A673 (cell line): Measurements from ENCODE around the gene FAM43B.

Experiments used
- CTCF ChIP-seq: fragments of 300-800, 200-600 bp; sonication (generic); conservative IDR thresholded peaks from 2 replicates; pipeline ENCODE4 v1.5.1; 2017; ENCODE audit warnings: low read depth, mild to moderate bottlenecking, antibody characterized with exemption, low read length, moderate library complexity, mixed read lengths
- EZH2 ChIP-seq: fragments of 200-600 bp; sonication (generic); IDR thresholded peaks from 2 replicates; pipeline ENCODE4 v1.6.1; 2017; ENCODE audit warnings: borderline replicate concordance, low read depth, mild to moderate bottlenecking, mixed read lengths, antibody characterized with exemption, low read length; ENCODE audit not compliant: poor library complexity, severe bottlenecking

DNA sequence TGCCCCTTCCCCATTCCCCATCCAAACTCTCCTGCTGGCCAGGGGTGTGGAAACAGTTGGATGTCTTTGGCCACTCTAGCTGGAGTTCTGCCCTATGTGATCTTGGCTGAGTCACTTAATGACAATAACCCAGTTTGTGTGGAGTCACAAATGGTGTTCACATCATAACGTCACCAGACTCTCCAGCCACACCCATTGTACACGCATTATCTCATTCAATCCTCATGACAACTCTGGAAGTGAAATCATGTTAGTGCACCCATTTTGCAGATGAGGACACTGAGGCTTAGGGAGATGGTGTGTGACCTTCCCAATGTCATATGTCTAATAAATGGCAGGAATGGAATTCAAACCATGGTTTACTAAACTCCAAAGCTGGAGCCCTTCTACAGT lies 35.3 kb downstream of the FAM43B start:
- no peak for TF ChIP-seq EZH2
- no peak for TF ChIP-seq CTCF
